Measurements from ENCODE around the gene GNAT2.

- TF ChIP-seq POLR2A (IDR thresholded peaks at IDR 0.05), result no peak
- TF ChIP-seq CTCF (IDR thresholded peaks at IDR 0.05), result no peak
- no peak for TF ChIP-seq POLR2AphosphoS5 (IDR thresholded peaks at IDR 0.05)
These were observed 3.5 kb downstream of the GNAT2 start for GRCh38 chr1:109615879-109616278.

All from prostate gland (tissue), 2 donors.